Measurements from ENCODE around the gene CAD. TPM values are rescaled to one million over a fixed set of nuclear protein-coding genes. Genes with fewer than 3 reads are reported as not detected.

CAD gene
- total RNA-seq, 1 experiment from 2014 or later = 130 TPM

GRCh38 chr2:27185331-27186026, 31.7 kb upstream of the CAD start:
- H2BK20ac ChIP-seq (ENCODE audit: low read depth, low read length, poor library complexity, severe bottlenecking) = no peak overlapping the region
- no peak overlapping the region for H3K4ac ChIP-seq (ENCODE audit: low read depth, low read length)
- no peak overlapping the region for H2BK12ac ChIP-seq (ENCODE audit: insufficient read length, low read depth, low read length)
- H3K9ac ChIP-seq (ENCODE audit: extremely low read depth, insufficient read length, low read length) = no peak overlapping the region
- no peak overlapping the region for H2BK120ac ChIP-seq (ENCODE audit: low read depth, low read length, poor library complexity, severe bottlenecking)
- Mint-ChIP-seq H3K27ac (no peak overlapping the region; a peak in 1 of 7 replicates), H3K9me3 (no peaks in the 10 kb centered on the region), H3K36me3 (ENCODE audit: insufficient read depth in 1 of 3, low read depth in 3 of 3) (no peaks in the 10 kb centered on the region), H3K4me3 (no peak overlapping the region), H3K27me3 (ENCODE audit: low read depth) (peaks cover 11% of the 10 kb centered on the region), H3K4me1 (no peaks in the 10 kb centered on the region)
- H2AK5ac ChIP-seq (ENCODE audit: insufficient read length, low read length) = no peak overlapping the region
- DNase-seq = no peak
- no peak overlapping the region for H3K18ac ChIP-seq (ENCODE audit: insufficient read length, low read depth, low read length)
- no peak for TF ChIP-seq CTCF (conservative IDR thresholded peaks at IDR 0.05)
- H3K27ac ChIP-seq (ENCODE audit: insufficient read length, low read depth, low read length) = no peak overlapping the region
- H3K14ac ChIP-seq (ENCODE audit: insufficient read depth, low read length) = no peak overlapping the region
- H3K79me2 ChIP-seq (ENCODE audit: insufficient read depth, low read length) = no peaks in the 10 kb centered on the region
- no peak overlapping the region for H2BK15ac ChIP-seq (ENCODE audit: low read depth, low read length)
- H2AFZ ChIP-seq (ENCODE audit: low read length) = no peak overlapping the region
- no peaks in the 10 kb centered on the region for H3K23me2 ChIP-seq (ENCODE audit: insufficient read length, low read depth, low read length, poor library complexity, severe bottlenecking)
- H4K5ac ChIP-seq (ENCODE audit: insufficient read length, low read depth, low read length) = no peak overlapping the region
- no peak overlapping the region for H2BK5ac ChIP-seq (ENCODE audit: insufficient read length, low read length)
- H3K9me3 ChIP-seq (ENCODE audit: control insufficient read depth, low read depth, low read length) = no peaks in the 10 kb centered on the region
- H3T11ph ChIP-seq (ENCODE audit: low read length) = no peak overlapping the region
- no peak overlapping the region for H3K56ac ChIP-seq (ENCODE audit: insufficient read length, low read depth, low read length)
- H4K20me1 ChIP-seq (ENCODE audit: control insufficient read depth, insufficient read depth, insufficient read length) = no peaks in the 10 kb centered on the region
- H3K79me1 ChIP-seq (ENCODE audit: insufficient read depth, low read depth, low read length, poor library complexity, severe bottlenecking) = no peaks in the 10 kb centered on the region
- no peak overlapping the region for H4K91ac ChIP-seq (ENCODE audit: insufficient read length, low read depth, low read length)
- no peak overlapping the region for H3K23ac ChIP-seq (ENCODE audit: insufficient read length, low read depth, low read length)
- no peak overlapping the region for H3K4me2 ChIP-seq (ENCODE audit: insufficient read depth, insufficient read length, low read length)
- no peak overlapping the region for H4K8ac ChIP-seq (replicated peaks; ENCODE audit: insufficient read length, low read depth, low read length)
- no CpG with 5 or more reads among the region's 6 CpGs for WGBS (ENCODE audit: extremely low coverage, insufficient read length, low lambda C conversion rate)
- H3K4me1 ChIP-seq (ENCODE audit: insufficient read depth, low read length) = no peaks in the 10 kb centered on the region
- H3K27me3 ChIP-seq (ENCODE audit: insufficient read depth, low read length) = no peaks in the 10 kb centered on the region

Measured in H9 (cell line).